SK-N-SH treated with all-trans-retinoic acid at 6 μM for 48 hours (cell line): Measurements from ENCODE around the gene KHK.

Source experiments
- GLIS3 ChIP-seq: fragments of 250-450 bp; sonication (Bioruptor Pico); IDR thresholded peaks from 2 replicates; pipeline ENCODE4 v1.5.0; 2020; ENCODE audit warnings: mild to moderate bottlenecking, moderate library complexity
- OSR1 ChIP-seq: fragments of 250-450 bp; sonication (Bioruptor Pico); IDR thresholded peaks from 2 replicates; pipeline ENCODE4 v1.8.0; 2022; ENCODE audit warnings: moderate library complexity, mild to moderate bottlenecking, inconsistent platforms
- RARB ChIP-seq: fragments of 250-450 bp; sonication (Bioruptor Pico); IDR thresholded peaks from 2 replicates; pipeline ENCODE4 v1.8.0; 2021; ENCODE audit warnings: mild to moderate bottlenecking, moderate library complexity
- SNAI2 ChIP-seq: fragments of 250-450 bp; sonication (Bioruptor Pico); IDR thresholded peaks from 2 replicates; pipeline ENCODE4 v1.5.0; 2020; ENCODE audit warnings: mild to moderate bottlenecking, moderate library complexity
- ZC3H10 ChIP-seq: fragments of 250-450 bp; sonication (Bioruptor Pico); IDR thresholded peaks from 2 replicates; pipeline ENCODE4 v1.5.1; 2021; ENCODE audit warnings: mild to moderate bottlenecking, moderate library complexity
- ZFP3 ChIP-seq: fragments of 250-450 bp; sonication (Bioruptor Pico); IDR thresholded peaks from 2 replicates; pipeline ENCODE4 v1.5.0; 2020; ENCODE audit warnings: mild to moderate bottlenecking, moderate library complexity
- ZNF565 ChIP-seq: fragments of 450-650 bp; formaldehyde crosslinking; conservative IDR thresholded peaks from 2 replicates; pipeline ENCODE4 v1.5.0; 2020; ENCODE audit warnings: low read depth, mild to moderate bottlenecking, moderate library complexity
- ZNF70 ChIP-seq: fragments of 450-650 bp; formaldehyde crosslinking; IDR thresholded peaks from 2 replicates; pipeline ENCODE4 v1.5.0; 2020; ENCODE audit warnings: mild to moderate bottlenecking, moderate library complexity
- ZNF8 ChIP-seq: fragments of 450-650 bp; formaldehyde crosslinking; IDR thresholded peaks from 2 replicates; pipeline ENCODE4 v1.5.0; 2020; ENCODE audit warnings: mild to moderate bottlenecking, moderate library complexity
- TF ChIP-seq, protein P1 (sequence below): fragments of 250-450 bp; sonication (Bioruptor Pico); IDR thresholded peaks from 2 replicates; pipeline ENCODE4 v1.8.0; 2021; ENCODE audit warnings: low read depth, mild to moderate bottlenecking, moderate library complexity, borderline replicate concordance
- TF ChIP-seq, protein P2 (sequence below): fragments of 250-450 bp; sonication (Bioruptor Pico); IDR thresholded peaks from 2 replicates; pipeline ENCODE4 v1.8.0; 2020; ENCODE audit warnings: mild to moderate bottlenecking, moderate library complexity, borderline replicate concordance
- TF ChIP-seq, protein P3 (sequence below): fragments of 250-450 bp; sonication (Bioruptor Pico); IDR thresholded peaks from 2 replicates; pipeline ENCODE4 v1.5.1; 2021; ENCODE audit warnings: mild to moderate bottlenecking, moderate library complexity
- TF ChIP-seq, protein P4 (sequence below): fragments of 250-450 bp; sonication (Bioruptor Pico); IDR thresholded peaks from 2 replicates; pipeline ENCODE4 v1.5.1; 2020; ENCODE audit warnings: low read depth, mild to moderate bottlenecking, moderate library complexity
- TF ChIP-seq, protein P5 (sequence below): fragments of 250-450 bp; sonication (Bioruptor Pico); IDR thresholded peaks from 2 replicates; pipeline ENCODE4 v1.5.0; 2020; ENCODE audit warnings: mild to moderate bottlenecking, moderate library complexity

DNA sequence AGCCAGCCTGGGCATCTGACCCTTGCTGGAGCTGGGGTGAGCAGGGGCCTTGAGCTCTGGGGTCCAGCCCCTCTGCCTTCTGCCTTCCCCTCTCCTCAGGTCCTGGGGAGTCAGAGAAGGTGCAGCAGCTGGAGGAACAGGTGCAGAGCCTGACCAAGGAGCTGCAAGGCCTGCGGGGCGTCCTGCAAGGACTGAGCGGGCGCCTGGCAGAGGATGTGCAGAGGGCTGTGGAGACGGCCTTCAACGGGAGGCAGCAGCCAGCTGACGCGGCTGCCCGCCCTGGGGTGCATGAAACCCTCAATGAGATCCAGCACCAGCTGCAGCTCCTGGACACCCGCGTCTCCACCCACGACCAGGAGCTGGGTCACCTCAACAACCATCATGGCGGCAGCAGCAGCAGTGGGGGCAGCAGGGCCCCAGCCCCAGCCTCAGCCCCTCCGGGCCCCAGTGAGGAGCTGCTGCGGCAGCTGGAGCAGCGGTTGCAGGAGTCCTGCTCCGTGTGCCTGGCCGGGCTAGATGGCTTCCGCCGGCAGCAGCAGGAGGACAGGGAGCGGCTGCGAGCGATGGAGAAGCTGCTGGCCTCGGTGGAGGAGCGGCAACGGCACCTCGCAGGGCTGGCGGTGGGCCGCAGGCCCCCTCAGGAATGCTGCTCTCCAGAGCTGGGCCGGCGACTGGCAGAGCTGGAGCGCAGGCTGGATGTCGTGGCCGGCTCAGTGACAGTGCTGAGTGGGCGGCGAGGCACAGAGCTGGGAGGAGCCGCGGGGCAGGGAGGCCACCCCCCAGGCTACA lies 4.4 kb upstream of the KHK start:
- TF ChIP-seq, protein P1, sequence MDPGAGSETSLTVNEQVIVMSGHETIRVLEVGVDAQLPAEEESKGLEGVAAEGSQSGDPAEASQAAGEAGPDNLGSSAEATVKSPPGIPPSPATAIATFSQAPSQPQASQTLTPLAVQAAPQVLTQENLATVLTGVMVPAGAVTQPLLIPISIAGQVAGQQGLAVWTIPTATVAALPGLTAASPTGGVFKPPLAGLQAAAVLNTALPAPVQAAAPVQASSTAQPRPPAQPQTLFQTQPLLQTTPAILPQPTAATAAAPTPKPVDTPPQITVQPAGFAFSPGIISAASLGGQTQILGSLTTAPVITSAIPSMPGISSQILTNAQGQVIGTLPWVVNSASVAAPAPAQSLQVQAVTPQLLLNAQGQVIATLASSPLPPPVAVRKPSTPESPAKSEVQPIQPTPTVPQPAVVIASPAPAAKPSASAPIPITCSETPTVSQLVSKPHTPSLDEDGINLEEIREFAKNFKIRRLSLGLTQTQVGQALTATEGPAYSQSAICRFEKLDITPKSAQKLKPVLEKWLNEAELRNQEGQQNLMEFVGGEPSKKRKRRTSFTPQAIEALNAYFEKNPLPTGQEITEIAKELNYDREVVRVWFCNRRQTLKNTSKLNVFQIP (CRISPR knock-in tag) = no peak
- no peak for TF ChIP-seq GLIS3 (CRISPR knock-in tag)
- no peak for TF ChIP-seq ZNF8 (CRISPR knock-in tag)
- TF ChIP-seq, protein P2, sequence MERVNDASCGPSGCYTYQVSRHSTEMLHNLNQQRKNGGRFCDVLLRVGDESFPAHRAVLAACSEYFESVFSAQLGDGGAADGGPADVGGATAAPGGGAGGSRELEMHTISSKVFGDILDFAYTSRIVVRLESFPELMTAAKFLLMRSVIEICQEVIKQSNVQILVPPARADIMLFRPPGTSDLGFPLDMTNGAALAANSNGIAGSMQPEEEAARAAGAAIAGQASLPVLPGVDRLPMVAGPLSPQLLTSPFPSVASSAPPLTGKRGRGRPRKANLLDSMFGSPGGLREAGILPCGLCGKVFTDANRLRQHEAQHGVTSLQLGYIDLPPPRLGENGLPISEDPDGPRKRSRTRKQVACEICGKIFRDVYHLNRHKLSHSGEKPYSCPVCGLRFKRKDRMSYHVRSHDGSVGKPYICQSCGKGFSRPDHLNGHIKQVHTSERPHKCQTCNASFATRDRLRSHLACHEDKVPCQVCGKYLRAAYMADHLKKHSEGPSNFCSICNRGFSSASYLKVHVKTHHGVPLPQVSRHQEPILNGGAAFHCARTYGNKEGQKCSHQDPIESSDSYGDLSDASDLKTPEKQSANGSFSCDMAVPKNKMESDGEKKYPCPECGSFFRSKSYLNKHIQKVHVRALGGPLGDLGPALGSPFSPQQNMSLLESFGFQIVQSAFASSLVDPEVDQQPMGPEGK (CRISPR knock-in tag) = no peak
- TF ChIP-seq, protein P3, sequence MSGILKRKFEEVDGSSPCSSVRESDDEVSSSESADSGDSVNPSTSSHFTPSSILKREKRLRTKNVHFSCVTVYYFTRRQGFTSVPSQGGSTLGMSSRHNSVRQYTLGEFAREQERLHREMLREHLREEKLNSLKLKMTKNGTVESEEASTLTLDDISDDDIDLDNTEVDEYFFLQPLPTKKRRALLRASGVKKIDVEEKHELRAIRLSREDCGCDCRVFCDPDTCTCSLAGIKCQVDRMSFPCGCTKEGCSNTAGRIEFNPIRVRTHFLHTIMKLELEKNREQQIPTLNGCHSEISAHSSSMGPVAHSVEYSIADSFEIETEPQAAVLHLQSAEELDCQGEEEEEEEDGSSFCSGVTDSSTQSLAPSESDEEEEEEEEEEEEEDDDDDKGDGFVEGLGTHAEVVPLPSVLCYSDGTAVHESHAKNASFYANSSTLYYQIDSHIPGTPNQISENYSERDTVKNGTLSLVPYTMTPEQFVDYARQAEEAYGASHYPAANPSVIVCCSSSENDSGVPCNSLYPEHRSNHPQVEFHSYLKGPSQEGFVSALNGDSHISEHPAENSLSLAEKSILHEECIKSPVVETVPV (CRISPR knock-in tag) = no peak
- TF ChIP-seq ZNF70 (CRISPR knock-in tag) = no peak
- no peak for TF ChIP-seq ZFP3 (CRISPR knock-in tag)
- no peak for TF ChIP-seq ZNF565
- no peak for TF ChIP-seq OSR1
- no peak for TF ChIP-seq SNAI2 (CRISPR knock-in tag)
- TF ChIP-seq, protein P4, sequence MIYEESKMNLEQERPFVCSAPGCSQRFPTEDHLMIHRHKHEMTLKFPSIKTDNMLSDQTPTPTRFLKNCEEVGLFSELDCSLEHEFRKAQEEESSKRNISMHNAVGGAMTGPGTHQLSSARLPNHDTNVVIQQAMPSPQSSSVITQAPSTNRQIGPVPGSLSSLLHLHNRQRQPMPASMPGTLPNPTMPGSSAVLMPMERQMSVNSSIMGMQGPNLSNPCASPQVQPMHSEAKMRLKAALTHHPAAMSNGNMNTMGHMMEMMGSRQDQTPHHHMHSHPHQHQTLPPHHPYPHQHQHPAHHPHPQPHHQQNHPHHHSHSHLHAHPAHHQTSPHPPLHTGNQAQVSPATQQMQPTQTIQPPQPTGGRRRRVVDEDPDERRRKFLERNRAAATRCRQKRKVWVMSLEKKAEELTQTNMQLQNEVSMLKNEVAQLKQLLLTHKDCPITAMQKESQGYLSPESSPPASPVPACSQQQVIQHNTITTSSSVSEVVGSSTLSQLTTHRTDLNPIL (CRISPR knock-in tag) = no peak
- TF ChIP-seq RARB (CRISPR knock-in tag) = no peak
- no peak for TF ChIP-seq ZC3H10 (CRISPR knock-in tag)
- TF ChIP-seq, protein P5, sequence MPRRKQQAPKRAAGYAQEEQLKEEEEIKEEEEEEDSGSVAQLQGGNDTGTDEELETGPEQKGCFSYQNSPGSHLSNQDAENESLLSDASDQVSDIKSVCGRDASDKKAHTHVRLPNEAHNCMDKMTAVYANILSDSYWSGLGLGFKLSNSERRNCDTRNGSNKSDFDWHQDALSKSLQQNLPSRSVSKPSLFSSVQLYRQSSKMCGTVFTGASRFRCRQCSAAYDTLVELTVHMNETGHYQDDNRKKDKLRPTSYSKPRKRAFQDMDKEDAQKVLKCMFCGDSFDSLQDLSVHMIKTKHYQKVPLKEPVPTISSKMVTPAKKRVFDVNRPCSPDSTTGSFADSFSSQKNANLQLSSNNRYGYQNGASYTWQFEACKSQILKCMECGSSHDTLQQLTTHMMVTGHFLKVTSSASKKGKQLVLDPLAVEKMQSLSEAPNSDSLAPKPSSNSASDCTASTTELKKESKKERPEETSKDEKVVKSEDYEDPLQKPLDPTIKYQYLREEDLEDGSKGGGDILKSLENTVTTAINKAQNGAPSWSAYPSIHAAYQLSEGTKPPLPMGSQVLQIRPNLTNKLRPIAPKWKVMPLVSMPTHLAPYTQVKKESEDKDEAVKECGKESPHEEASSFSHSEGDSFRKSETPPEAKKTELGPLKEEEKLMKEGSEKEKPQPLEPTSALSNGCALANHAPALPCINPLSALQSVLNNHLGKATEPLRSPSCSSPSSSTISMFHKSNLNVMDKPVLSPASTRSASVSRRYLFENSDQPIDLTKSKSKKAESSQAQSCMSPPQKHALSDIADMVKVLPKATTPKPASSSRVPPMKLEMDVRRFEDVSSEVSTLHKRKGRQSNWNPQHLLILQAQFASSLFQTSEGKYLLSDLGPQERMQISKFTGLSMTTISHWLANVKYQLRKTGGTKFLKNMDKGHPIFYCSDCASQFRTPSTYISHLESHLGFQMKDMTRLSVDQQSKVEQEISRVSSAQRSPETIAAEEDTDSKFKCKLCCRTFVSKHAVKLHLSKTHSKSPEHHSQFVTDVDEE (CRISPR knock-in tag) = no peak
